CD4-positive, alpha-beta T cell (primary cell): ENCODE data around the gene RAB2B. TPM values are rescaled to one million over a fixed set of nuclear protein-coding genes. Genes with fewer than 3 reads are reported as not detected.
A peak's percentile ranks its signal among the peaks of the same experiment; 100 is the strongest.

Experiments used
- ATAC-seq: fragments of 200-7000 bp; cut with Tn5 transposase; one replicate; pipeline ENCODE4 v1.10.0; 2022; ENCODE audit warnings: mild to moderate bottlenecking; ENCODE audit not compliant: poor library complexity
- CTCF ChIA-PET: fragments of 350-600 bp; sonication (Branson Sonifier 250); formaldehyde crosslinking; loops from one replicate; lab custom pipeline; 2021; ENCODE audit warnings: antibody characterized with exemption, inconsistent platforms; lab: Charles Lee
- POLR2A ChIA-PET: fragments of 350-600 bp; sonication (Branson Sonifier 250); formaldehyde crosslinking; loops from one replicate; lab custom pipeline; 2021; ENCODE audit warnings: antibody characterized with exemption, inconsistent platforms; lab: Charles Lee
- DNase-seq, 14 experiments: peaks; one replicate each; pipeline ENCODE4 v3.0.0-alpha.2; 2013 to 2020; ENCODE audit warnings: mixed read lengths in 2 of 14
- H3K27ac ChIP-seq, 2 donors: one replicate each; pipeline versions ENCODE4 v1.5.1 to v1.7.0; 2013; ENCODE audit warnings: low read length in 2 of 2, low read depth in 1 of 2, mild to moderate bottlenecking in 1 of 2
- H3K27me3 ChIP-seq, 2 experiments: 1 replicate in 1 of 2; 2 replicates in 1 of 2; pipeline versions ENCODE4 v1.6.1 to v1.7.0; 2013; ENCODE audit warnings: low read length in 2 of 2, control low read depth in 1 of 2, mild to moderate bottlenecking in 1 of 2, moderate library complexity in 1 of 2; ENCODE audit not compliant: insufficient read depth in 2 of 2, control insufficient read depth in 1 of 2
- H3K36me3 ChIP-seq: one replicate; pipeline ENCODE4 v1.6.1; 2013; ENCODE audit warnings: low read length, control low read depth; ENCODE audit not compliant: insufficient read depth
- H3K4me1 ChIP-seq: one replicate; pipeline ENCODE4 v1.6.1; 2013; ENCODE audit warnings: low read length, control low read depth; ENCODE audit not compliant: insufficient read depth
- H3K4me3 ChIP-seq: one replicate; pipeline ENCODE4 v1.5.1; 2013; ENCODE audit warnings: mild to moderate bottlenecking, low read length, moderate library complexity
- H3K9me3 ChIP-seq, 2 experiments: 1 replicate in 1 of 2; 2 replicates in 1 of 2; pipeline versions ENCODE4 v1.6.1 to v1.7.0; 2013; ENCODE audit warnings: low read length in 2 of 2, mild to moderate bottlenecking in 2 of 2, control low read depth in 1 of 2, moderate library complexity in 1 of 2; ENCODE audit not compliant: control insufficient read depth in 1 of 2, insufficient read depth in 1 of 2
- H3K27ac Mint-ChIP-seq: one replicate; pipeline ENCODE4 v1.8.0; 2020; ENCODE audit warnings: mixed read lengths
- H3K27me3 Mint-ChIP-seq: one replicate; pipeline ENCODE4 v1.8.0; 2021; ENCODE audit warnings: mixed read lengths
- H3K36me3 Mint-ChIP-seq: one replicate; pipeline ENCODE4 v1.8.0; 2021; ENCODE audit warnings: low read depth, mixed read lengths
- H3K4me1 Mint-ChIP-seq: one replicate; pipeline ENCODE4 v1.8.0; 2021; ENCODE audit warnings: low read depth, mixed read lengths
- H3K4me3 Mint-ChIP-seq: one replicate; pipeline ENCODE4 v1.8.0; 2020; ENCODE audit warnings: mild to moderate bottlenecking, mixed read lengths
- H3K9me3 Mint-ChIP-seq: one replicate; pipeline ENCODE4 v1.8.0; 2020; ENCODE audit warnings: mixed read lengths
- CTCF ChIP-seq: fragments of 200-600 bp; IDR thresholded peaks from one replicate; pipeline ENCODE4 v1.8.0; 2022; ENCODE audit warnings: antibody characterized with exemption, mild to moderate bottlenecking
- intact Hi-C, 2 experiments: fragments of 100-400 bp; cut with DNase I in 1 of 2; cut with micrococcal nuclease in 1 of 2; formaldehyde crosslinking; loops; one replicate each; pipeline versions ENCODE4 v1.15.1 to v1.9.0; 2023 to 2025; cut with DNase I, micrococcal nuclease
- polyA plus RNA-seq, 2 donors: library from polyadenylated mRNA; unstranded; fragments of 120-200 nt; gene quantifications; one replicate each; pipeline ENCODE4 v1.2.1, GENCODE V29; 2013
- total RNA-seq, 174 experiments: library from RNA in 2 of 174; stranded (reverse) in 2 of 174; gene quantifications; one replicate each; pipeline ENCODE4 v1.2.3 and lab custom pipeline; 2021 to 2026

RAB2B gene
- total RNA-seq, result 10 to 100 TPM; 21.1 to 23.9 TPM
- polyA plus RNA-seq (2013, experiment 1 of 2), result 23.4 TPM
- 24.7 TPM for polyA plus RNA-seq (2013, experiment 2 of 2)
- total RNA-seq (lab: John Stamatoyannopoulos, UW), result 17.7 to 55.9 (median 30.5) reads per million in 172 experiments

- peak within 1 kb of the TSS; percentile 94 for H3K27ac Mint-ChIP-seq
- peak within 1 kb of the TSS; percentile 73 to 94 for H3K27ac ChIP-seq
- peak; percentile 95 for TF ChIP-seq CTCF
- H3K9me3 Mint-ChIP-seq, result no peaks in the 10 kb centered on the region
- no peaks in the 10 kb centered on the region for H3K27me3 ChIP-seq
- H3K4me1 Mint-ChIP-seq, result peaks cover 48% of the 10 kb centered on the region
- POLR2A ChIA-PET, result interaction anchor here (0.6 to 4.0 kb wide), 11 partner anchors 20 to 1618 kb away, joined by 3 to 44 read pairs (median 4); partner anchors contain the start of genes ACIN1, C14orf119, CHD8 and METTL3
- CTCF ChIA-PET, result interaction anchor here (0.7 to 3.1 kb wide), 16 partner anchors 11 to 92 kb away, joined by 3 to 45 read pairs (median 4); partner anchors contain the start of genes CHD8, METTL3, SALL2 and SUPT16H
- H3K36me3 ChIP-seq, result peaks cover 39% of the 10 kb centered on the region
- peaks cover 54% of the 10 kb centered on the region for H3K36me3 Mint-ChIP-seq
- no peaks in the 10 kb centered on the region for H3K27me3 Mint-ChIP-seq
- H3K4me3 Mint-ChIP-seq, result peak within 1 kb of the TSS; percentile 99
- ATAC-seq (peak; percentile 96), DNase-seq (peak; percentile 90 to 99 (median 92))
- peak within 1 kb of the TSS; percentile 99 for H3K4me3 ChIP-seq
- no peaks in the 10 kb centered on the region for H3K9me3 ChIP-seq
- H3K4me1 ChIP-seq, result peaks cover 20% of the 10 kb centered on the region
- intact Hi-C loops, result loop anchor here (1.0 to 2.0 kb wide), 9 partner anchors 21 to 236 kb away; partner anchors contain the start of genes CHD8 (in 2 of the 2), METTL3 (in 2 of the 2) and SUPT16H (in 1 of the 2)
These were observed at the start of gene RAB2B, which contains the start of gene TOX4 for GRCh38 chr14:21476925-21477681. TSS of gene RAB2B (minus strand) at chr14:21476959. CDS start at chr14:21476872, 87 bp downstream. TSS of gene TOX4 (plus strand) at chr14:21477195. CDS start at chr14:21477279, 84 bp downstream.

- H3K27ac ChIP-seq, result peak within 1 kb of the TSS in 1 of 2 donors; percentile 7
- ChIA-PET POLR2A (interaction anchor here (0.6 to 5.3 kb wide), 15 partner anchors 8 to 1569 kb away, joined by 3 to 54 read pairs (median 4); partner anchors contain the start of genes ACIN1, C14orf119, CHD8 and METTL3), CTCF (interaction anchor here (0.6 to 1.5 kb wide), 5 partner anchors 24 to 70 kb away, joined by 3 to 5 read pairs (median 3); partner anchors contain the start of genes CHD8, RAB2B and TOX4)
- H3K4me3 Mint-ChIP-seq, result peak within 1 kb of the TSS; percentile 96
- no peak for TF ChIP-seq CTCF
- DNase-seq (peak; percentile 18 to 85 (median 61)), ATAC-seq (peak; percentile 88)
- no peaks in the 10 kb centered on the region for H3K27me3 ChIP-seq
- peaks cover 22% of the 10 kb centered on the region for H3K4me1 Mint-ChIP-seq
- no peaks in the 10 kb centered on the region for H3K9me3 ChIP-seq
- H3K36me3 Mint-ChIP-seq, result no peaks in the 10 kb centered on the region
- intact Hi-C loops, result loop anchor here (1.0 kb wide), 1 partner anchor 15 kb away; the partner anchor contains the start of gene METTL3 (in 2 of the 2)
- H3K9me3 Mint-ChIP-seq, result no peaks in the 10 kb centered on the region
- H3K27ac Mint-ChIP-seq, result peak within 1 kb of the TSS; percentile 55
- no peaks in the 10 kb centered on the region for H3K27me3 Mint-ChIP-seq
- H3K36me3 ChIP-seq, result no peaks in the 10 kb centered on the region
- peak within 1 kb of the TSS; percentile 74 for H3K4me3 ChIP-seq
- peaks cover 13% of the 10 kb centered on the region for H3K4me1 ChIP-seq
These were observed 49.4 kb upstream of the RAB2B start, which contains the start of gene SALL2 for GRCh38 chr14:21525962-21526671. TSS of gene SALL2 (minus strand) at chr14:21526346. CDS start at chr14:21526127, 219 bp downstream.
